Activated CD4-positive, CD25-positive, alpha-beta regulatory T cell treated with anti-CD3 and anti-CD28 coated beads, Interleukin-2, amount 50 U/mL, for 16 hours (primary cell): ENCODE data around the gene TBC1D14.

Experiments
- DNase-seq: peaks from one replicate; pipeline ENCODE4 v3.0.0-alpha.2; 2020; ENCODE audit warnings: low read depth, low spot score

The TBC1D14 gene

GRCh38 chr4:6951880-6952381, 42.3 kb downstream of the TBC1D14 start:
- DNase-seq, result no peak

- DNase-seq, result no peak
These were observed 44.2 kb downstream of the TBC1D14 start for GRCh38 chr4:6953751-6954380.

- DNase-seq, result no peak
These were observed 45.8 kb downstream of the TBC1D14 start for GRCh38 chr4:6955261-6955911.

- DNase-seq, result no peak
These were observed 46.4 kb downstream of the TBC1D14 start for GRCh38 chr4:6956087-6956433.

- DNase-seq, result no peak
These were observed 47.0 kb downstream of the TBC1D14 start for GRCh38 chr4:6956434-6957147.

- no peak for DNase-seq
These were observed 47.5 kb downstream of the TBC1D14 start for GRCh38 chr4:6957148-6957520.

- no peak for DNase-seq
These were observed 48.4 kb downstream of the TBC1D14 start for GRCh38 chr4:6957994-6958393.

GRCh38 chr4:6959261-6959660, 49.6 kb downstream of the TBC1D14 start:
- no peak for DNase-seq

- DNase-seq, result no peak
These were observed 50.5 kb downstream of the TBC1D14 start for GRCh38 chr4:6960154-6960553.

- DNase-seq, result no peak
These were observed 51.2 kb downstream of the TBC1D14 start for GRCh38 chr4:6960628-6961412.

GRCh38 chr4:6961496-6962210, 52.0 kb downstream of the TBC1D14 start:
- DNase-seq, result no peak

- no peak for DNase-seq
These were observed 52.8 kb downstream of the TBC1D14 start for GRCh38 chr4:6962211-6963041.

- no peak for DNase-seq
These were observed 53.5 kb downstream of the TBC1D14 start for GRCh38 chr4:6963139-6963611.

GRCh38 chr4:6964858-6965257, 55.2 kb downstream of the TBC1D14 start:
- no peak for DNase-seq

- DNase-seq, result no peak
These were observed 55.7 kb downstream of the TBC1D14 start for GRCh38 chr4:6965329-6965728.

- DNase-seq, result no peak
These were observed 58.3 kb downstream of the TBC1D14 start for GRCh38 chr4:6967846-6968340.

GRCh38 chr4:6968496-6968895, 58.9 kb downstream of the TBC1D14 start:
- DNase-seq, result no peak

- DNase-seq, result no peak
These were observed 60.5 kb downstream of the TBC1D14 start for GRCh38 chr4:6969826-6970800.
